Kidney epithelial cell (primary cell): ENCODE data around the gene CCDC57. TPM values are rescaled to one million over a fixed set of nuclear protein-coding genes. Genes with fewer than 3 reads are reported as not detected.

Source experiments
- DNase-seq: peaks from one replicate; pipeline ENCODE4 v3.0.0-alpha.2; 2010; ENCODE audit warnings: low read depth
- H3K27me3 ChIP-seq: 2 replicates; pipeline ENCODE4 v1.6.0; 2011; ENCODE audit warnings: low read length; ENCODE audit not compliant: control insufficient read depth, insufficient read depth
- H3K36me3 ChIP-seq: 2 replicates; pipeline ENCODE4 v1.5.1; 2011; ENCODE audit warnings: low read length; ENCODE audit not compliant: control insufficient read depth, insufficient read depth
- H3K4me3 ChIP-seq: 2 replicates; pipeline ENCODE4 v1.5.1; 2011; ENCODE audit warnings: low read depth, mild to moderate bottlenecking, control low read depth, low read length
- total RNA-seq: library from RNA; depleted of rRNA; stranded (reverse); fragments of >200 nt; gene quantifications from 2 replicates; pipeline ENCODE4 v1.2.3, GENCODE V29; 2015
- TF ChIP-seq, protein P1 (sequence below): IDR thresholded peaks from 2 replicates; pipeline ENCODE4 v1.5.1; 2011; ENCODE audit warnings: mild to moderate bottlenecking, moderate library complexity, low read length, control low read depth, inconsistent platforms; ENCODE audit not compliant: insufficient read depth, poor library complexity, severe bottlenecking

CCDC57 gene
- total RNA-seq, 1 donor from 2014 or later = 25.5 TPM

DNA sequence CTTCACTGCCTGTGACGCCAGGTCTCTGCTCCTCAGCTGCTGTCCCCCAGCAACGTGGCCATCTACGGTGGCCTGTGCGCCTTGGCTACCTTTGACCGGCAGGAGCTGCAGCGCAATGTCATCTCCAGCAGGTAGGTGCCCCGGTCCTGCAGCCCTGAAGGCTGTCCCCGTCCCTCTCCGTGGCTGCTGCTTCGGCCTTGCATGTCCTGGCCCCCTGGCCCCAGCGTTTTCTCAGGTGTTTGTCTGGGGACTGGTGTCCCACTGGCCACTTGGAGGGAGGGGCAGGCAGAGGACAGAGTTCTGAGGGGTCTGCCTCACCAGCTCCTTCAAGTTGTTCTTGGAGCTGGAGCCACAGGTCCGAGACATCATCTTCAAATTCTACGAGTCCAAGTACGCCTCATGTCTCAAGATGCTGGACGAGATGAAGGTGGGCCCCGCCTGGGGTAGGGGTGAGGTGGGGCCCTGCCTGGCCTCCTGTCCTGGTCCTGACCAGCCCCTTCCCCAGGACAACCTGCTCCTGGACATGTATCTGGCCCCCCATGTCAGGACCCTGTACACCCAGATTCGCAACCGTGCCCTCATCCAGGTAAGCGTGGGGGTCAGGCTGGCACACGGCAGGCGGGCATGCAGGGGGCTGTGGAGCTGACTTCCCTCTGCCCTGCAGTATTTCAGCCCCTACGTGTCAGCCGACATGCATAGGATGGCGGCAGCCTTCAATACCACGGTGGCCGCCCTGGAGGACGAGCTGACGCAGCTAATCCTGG lies 156.5 kb downstream of the CCDC57 start:
- no peak for DNase-seq
- H3K36me3 ChIP-seq = no peaks in the 10 kb centered on the region
- TF ChIP-seq, protein P1, sequence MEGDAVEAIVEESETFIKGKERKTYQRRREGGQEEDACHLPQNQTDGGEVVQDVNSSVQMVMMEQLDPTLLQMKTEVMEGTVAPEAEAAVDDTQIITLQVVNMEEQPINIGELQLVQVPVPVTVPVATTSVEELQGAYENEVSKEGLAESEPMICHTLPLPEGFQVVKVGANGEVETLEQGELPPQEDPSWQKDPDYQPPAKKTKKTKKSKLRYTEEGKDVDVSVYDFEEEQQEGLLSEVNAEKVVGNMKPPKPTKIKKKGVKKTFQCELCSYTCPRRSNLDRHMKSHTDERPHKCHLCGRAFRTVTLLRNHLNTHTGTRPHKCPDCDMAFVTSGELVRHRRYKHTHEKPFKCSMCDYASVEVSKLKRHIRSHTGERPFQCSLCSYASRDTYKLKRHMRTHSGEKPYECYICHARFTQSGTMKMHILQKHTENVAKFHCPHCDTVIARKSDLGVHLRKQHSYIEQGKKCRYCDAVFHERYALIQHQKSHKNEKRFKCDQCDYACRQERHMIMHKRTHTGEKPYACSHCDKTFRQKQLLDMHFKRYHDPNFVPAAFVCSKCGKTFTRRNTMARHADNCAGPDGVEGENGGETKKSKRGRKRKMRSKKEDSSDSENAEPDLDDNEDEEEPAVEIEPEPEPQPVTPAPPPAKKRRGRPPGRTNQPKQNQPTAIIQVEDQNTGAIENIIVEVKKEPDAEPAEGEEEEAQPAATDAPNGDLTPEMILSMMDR = no peak
- no peaks in the 10 kb centered on the region for H3K27me3 ChIP-seq
- H3K4me3 ChIP-seq = no peak overlapping the region

DNA sequence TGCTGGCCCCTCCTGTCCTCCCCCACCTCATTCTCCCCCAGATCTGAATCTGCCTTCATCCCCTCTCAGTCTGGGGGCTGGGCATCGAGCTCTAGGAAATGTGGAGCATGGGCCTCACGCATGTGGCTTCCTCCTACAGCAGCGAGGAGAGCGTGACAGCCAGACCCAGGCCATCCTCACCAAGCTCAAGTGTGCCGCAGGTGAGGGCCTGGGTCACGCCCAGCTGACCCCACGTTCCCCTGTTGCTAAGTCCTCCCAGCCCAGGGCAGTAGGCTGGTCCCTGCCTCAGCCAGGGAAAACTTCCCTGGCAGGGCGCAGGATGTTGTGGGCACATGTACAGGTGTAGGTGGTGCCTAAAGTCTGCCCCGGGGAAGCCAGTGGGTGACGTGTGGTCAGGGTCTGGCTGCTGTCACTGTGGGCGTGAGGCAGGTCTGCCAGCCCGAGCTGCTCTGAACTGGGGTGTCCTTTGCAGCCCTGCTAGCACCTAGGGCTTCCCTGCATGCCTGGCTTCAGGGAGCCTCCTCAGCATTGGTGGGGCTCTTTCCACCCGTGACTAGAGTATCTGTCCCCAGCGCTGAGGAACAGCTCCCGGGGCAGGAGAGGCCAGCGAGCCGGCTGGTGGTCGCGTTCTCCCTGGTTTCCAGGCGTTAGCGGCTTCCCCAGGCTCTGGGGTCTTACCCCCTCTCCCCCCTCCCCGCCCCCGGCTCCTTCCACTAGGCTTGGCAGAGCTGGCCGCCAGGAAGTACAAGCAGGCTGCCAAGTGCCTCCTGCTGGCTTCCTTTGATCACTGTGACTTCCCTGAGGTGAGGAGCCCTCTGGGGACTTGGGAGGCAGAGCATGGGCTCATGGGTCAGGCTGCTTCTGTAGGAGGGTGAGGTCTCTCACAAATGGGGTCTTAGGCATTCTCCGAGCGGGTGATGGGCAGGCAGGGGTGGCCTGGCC lies 157.3 kb downstream of the CCDC57 start:
- DNase-seq = no peak
- TF ChIP-seq, protein P1 = no peak
- Histone ChIP-seq H3K4me3 (no peak overlapping the region), H3K36me3 (no peaks in the 10 kb centered on the region), H3K27me3 (no peaks in the 10 kb centered on the region)

DNA sequence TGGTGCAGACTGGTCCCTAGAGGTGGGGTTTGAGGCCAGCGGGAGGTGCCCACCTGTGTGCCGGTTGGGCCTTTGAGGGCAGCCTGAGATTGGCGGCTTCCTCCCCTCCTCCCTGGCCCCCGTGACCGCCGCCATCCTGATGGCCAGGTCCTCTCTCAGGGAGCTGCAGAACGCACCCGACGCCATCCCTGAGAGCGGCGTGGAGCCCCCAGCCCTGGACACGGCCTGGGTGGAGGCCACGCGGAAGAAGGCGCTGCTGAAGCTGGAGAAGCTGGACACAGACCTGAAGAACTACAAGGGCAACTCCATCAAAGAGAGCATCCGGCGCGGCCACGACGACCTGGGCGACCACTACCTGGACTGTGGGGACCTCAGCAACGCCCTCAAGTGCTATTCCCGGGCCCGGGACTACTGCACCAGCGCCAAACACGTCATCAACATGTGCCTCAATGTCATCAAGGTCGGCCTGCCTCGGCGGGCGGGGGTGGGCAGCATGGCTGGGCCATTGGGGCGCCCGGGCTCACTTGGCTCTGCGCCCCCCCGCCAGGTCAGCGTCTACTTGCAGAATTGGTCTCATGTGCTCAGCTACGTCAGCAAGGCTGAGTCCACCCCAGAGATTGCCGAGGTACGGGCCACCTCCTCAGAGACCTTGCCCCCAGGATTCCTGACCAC lies 158.2 kb downstream of the CCDC57 start:
- TF ChIP-seq, protein P1 = no peak
- H3K4me3 ChIP-seq = no peak overlapping the region
- peaks cover 2% of the 10 kb centered on the region for H3K36me3 ChIP-seq
- no peak for DNase-seq
- no peaks in the 10 kb centered on the region for H3K27me3 ChIP-seq

DNA sequence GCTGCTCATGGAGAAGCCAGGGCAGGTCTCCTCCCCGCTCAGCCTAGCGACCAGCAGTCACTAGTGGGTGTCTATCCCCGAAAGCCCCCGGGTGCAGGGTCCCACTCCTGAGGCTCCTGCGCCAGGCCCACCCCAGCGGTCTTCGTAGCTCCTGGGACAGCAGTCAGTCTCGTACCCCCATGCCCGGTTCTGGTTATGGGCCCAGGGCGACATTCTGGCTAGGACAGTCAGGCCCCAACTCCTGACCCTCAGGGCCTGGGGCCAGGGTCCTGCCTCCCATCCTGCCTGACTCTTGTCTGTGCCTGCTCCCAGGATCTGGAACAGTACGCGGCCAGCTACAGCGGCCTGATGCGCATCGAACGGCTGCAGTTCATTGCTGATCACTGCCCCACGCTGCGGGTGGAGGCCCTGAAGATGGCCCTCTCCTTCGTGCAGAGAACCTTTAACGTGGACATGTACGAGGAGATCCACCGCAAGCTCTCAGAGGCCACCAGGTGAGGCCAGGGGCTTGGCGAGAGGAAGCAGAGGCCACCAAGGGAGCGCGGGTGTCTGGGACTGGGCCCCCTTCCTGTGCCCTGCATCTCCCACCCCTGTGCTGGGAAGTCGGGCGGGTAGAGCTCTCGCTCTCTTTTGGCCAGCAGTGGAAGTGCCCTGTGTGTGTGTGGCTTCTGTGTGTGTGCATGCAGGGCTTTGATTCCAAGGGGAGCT lies 158.9 kb downstream of the CCDC57 start:
- DNase-seq = no peak
- Histone ChIP-seq H3K4me3 (no peak overlapping the region), H3K27me3 (no peaks in the 10 kb centered on the region), H3K36me3 (peaks cover 2% of the 10 kb centered on the region)
- TF ChIP-seq, protein P1 = no peak

DNA sequence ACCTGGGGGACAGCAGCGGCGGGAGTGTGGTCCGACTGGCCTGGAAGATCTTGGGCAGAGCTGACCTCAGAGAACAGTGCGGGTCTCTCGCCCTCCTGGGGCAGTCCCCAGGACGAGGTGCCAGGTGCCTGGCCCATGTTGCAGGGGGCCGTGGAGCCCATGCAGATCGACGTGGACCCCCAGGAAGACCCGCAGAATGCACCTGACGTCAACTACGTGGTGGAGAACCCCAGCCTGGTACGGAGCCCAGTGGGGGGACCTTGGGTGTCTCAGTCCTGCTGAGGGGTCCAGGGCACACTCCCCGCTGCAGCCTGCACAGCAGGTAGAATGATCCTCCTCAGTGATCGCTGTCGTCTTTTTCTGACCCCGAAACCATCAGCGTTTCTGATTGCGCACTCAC lies 159.5 kb downstream of the CCDC57 start:
- TF ChIP-seq, protein P1 = no peak
- Histone ChIP-seq H3K4me3 (peak overlapping the region; percentile 80), H3K36me3 (peaks cover 3% of the 10 kb centered on the region), H3K27me3 (no peaks in the 10 kb centered on the region)
- no peak for DNase-seq
